HG02678 (cell line): ENCODE data around the gene CREB3L1.
"Not testable (repeated sequence)": the region's sequence is repeated elsewhere in the genome, so short reads cannot be mapped to it uniquely, and the experiment has no call there.

Experiments
- ATAC-seq: cut with Tn5 transposase; IDR thresholded peaks from one replicate; pipeline ENCODE4 v1.9.1; 2021; ENCODE audit warnings: mild to moderate bottlenecking, moderate library complexity; ENCODE audit not compliant: unreplicated experiment

CREB3L1 gene

DNA sequence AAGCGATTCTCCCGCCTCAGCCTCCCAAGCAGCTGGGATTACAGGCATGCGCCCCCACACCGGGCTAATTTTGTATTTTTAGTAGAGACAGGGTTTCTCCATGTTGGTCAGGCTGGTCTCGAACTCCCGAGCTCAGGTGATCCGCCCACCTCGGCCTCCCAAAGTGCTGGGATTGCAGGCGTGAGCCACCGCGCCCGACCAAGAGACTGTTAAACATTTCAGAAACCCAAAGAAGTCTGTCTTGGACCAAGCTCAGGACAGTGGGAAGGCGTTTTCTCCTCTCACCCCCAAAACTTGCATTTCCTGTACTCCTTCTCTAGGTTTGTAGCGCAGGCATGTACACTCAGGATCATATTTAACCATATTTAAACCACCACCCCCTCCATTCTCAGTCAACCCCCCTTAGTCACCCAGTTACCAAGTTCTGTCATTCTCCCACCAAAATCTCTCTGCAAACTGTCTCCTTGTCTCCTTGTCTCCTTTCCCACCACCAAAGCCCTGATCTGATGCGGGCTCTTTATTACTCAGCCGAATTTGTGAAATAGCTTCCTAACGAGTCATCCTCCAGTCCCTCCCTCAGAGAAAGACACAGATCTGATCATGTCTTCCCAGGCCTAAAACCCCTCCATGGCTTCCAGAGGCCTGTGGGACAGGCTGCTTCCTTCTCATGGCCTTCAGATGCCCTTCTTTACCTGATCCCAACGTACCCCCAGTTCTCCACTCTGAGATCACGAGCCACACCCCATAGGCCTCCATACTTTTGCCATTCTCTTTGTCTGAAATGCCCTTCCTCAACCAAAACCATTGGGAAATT, 29.0 kb upstream of the CREB3L1 start:
- no peak for ATAC-seq

DNA sequence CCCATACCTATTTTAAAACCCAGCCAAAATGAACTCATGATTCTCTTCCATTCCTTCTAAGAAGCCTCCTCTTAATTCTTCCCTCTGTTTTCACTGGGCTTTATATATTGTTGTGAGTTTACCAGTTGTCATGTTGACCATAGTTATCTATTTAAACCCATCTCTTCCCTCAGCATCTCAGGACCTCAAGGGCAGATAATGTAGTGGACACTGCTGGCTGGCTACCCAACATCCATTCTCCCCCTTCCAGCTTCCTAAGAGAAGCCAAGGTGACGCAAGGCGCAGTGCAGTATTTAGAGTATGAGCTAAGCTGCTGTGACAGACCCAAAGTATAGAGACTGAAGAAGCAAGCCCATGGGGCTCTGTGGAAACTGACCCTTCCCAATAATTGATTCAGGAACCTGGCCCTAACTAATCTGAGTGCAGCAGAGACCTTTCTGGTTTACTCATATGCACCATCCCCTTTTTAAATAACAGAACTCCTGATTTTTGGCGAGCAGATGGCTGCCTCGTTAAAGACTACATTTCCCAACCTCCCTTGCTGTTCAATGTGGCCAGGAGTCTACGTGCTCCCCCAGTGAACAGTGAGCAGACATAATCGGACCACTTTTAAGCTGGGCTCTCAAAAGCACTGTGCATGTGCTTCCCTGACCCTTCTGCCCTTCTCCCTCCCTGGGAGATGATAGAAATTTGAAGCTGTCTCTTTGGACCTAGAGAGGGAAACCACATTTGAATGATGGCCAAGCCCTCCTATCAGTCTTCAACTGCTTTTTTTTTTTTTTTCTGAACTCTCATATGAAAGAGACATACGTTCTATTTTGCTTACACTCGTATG, 28.1 kb upstream of the CREB3L1 start:
- ATAC-seq, result no peak

DNA sequence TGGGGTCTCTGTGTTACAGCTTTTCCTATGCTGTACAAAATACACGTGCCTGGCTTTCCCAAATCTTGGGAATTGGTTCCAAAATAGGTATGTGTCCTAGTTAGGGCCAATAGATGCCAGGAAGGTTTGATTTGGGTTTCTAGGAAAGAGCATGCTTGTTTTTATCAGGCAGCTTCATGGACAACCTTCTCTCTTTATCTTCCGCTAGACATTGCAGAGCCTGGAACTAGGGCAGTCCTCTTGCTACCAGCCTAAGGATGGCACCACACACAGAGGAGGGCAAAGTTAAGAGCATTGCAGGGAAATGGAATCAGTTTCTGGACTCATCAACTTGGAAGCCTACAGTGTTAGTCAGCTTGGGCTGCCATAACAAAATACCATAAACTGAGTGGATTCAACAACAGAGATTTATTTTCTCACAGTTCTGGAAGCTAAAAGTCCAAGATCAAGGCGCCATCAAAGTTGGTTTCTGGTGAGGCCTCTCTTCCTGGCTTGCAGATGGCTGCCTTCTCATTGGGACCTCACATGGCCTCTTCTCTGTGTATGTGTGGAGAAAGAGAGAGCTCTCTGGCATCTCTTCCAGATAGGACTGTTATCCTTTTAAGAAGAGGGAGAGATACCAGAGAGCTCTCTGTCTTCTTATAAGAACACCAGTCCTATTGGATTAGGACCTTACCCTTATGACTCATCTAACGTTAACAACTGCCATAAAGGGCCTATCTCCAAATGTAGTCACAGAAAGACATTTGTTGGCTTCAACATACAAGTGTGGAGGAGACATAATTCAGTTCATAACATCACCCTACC, 27.3 kb upstream of the CREB3L1 start:
- ATAC-seq, result no peak

DNA sequence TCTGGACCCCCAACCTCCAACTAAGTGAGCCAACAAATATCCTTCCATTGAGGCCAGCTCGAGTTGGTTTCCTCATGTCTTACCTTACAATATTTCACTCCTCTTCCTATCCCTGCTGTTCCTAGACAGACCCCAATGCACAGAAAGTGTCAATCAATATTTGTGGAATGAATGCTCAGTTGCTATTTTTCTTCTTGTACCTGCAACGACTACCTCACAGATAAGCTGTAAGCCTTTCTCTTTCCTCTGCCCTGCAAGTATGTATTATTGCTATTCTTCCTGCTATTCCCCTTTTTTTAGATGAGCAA, 26.8 kb upstream of the CREB3L1 start:
- ATAC-seq, result no peak

- no peak for ATAC-seq
Observed at GRCh38 chr11:46251954-46252353, 25.5 kb upstream of the CREB3L1 start.

DNA sequence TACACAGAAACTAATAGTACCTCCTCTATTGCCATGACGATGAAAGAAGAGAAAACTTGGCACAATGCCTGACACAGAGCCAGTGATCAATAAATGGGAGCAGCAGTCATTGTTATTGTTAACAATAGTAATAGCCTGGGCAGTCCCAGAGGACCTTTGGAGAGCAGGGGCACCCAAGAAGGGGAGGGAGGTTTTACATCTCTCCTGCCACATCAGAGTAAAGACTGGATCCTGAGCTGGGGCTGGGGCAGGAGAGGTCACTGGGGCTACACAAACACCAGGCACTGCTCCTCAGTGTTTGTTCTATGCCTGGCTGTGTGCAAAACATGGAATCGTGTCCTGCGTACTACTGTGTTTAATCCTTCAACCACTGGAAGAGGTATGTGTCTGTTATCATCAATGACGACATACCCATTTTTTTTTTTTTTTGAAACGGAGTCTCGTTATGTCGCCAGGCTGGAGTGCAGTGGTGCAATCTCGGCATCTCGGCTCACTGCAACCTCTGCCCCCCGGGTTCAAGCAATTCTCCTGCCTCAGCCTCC, 25.0 kb upstream of the CREB3L1 start:
- no peak for ATAC-seq

DNA sequence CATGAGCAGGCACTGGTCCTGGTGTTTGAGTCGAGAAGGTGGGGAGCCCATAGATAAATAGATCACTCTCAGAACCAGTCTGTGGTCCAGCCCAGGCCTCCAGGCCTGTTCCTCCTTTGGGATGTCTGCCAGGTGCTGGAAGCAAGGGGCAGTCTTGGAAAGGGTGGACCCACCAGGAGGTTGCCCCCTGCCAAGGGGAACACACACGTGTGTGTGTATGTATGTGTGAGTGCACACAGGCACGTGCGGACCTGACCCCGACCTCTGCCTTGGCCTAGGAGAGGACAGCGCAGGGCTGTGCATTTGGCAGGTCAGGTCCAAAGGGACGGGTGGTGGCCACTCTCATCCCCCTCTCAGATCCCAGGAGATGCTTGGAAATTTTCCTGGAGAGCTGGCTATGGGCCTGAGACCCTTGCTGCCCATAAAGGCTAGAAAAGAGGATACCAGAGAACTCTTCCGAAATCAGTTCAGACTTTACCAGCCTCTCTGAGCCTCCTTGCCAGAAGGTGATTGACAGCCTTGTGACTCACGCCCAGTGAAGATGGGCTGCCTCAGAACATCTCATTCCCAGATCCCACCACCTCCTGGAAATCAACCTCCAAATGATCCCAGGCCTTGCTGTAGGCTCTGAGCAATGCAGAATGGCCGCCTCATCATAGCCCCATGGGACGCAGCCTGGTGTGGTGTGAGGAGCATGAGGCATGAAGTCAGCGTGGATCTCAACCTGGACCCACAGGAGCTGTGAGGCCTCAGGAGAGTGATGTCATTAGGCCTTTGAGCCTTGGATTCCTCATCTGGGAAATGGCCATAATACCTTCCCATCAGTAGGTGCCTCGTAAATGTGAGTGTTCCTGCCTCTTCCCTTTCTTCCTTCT, 24.0 kb upstream of the CREB3L1 start:
- ATAC-seq, result no peak

GRCh38 chr11:46254133-46254491, 23.4 kb upstream of the CREB3L1 start:
- no peak for ATAC-seq

DNA sequence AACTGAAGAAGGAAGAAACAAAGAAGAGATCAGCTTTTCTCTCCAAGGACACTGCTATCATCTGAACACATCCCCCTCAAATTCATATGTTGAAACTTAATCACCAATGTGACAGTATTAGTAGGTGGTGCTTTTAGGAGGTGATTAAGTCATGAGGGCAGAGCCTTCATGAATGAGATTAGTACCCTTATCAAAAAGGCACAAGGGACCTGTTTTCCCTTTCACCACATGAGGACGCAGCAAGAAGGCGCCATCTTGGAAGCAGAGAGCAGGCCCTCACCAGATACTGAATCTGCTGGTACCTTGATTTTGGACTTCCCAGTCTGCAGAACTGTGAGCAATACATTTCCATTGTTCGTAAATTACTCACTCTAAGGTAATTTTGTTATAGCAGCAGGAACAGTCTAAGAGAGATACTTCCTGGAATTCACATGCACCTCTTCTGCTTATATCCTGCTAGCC, 20.9 kb upstream of the CREB3L1 start:
- ATAC-seq, result no peak

GRCh38 chr11:46259347-46259746, 18.1 kb upstream of the CREB3L1 start:
- not testable (repeated sequence) for ATAC-seq

DNA sequence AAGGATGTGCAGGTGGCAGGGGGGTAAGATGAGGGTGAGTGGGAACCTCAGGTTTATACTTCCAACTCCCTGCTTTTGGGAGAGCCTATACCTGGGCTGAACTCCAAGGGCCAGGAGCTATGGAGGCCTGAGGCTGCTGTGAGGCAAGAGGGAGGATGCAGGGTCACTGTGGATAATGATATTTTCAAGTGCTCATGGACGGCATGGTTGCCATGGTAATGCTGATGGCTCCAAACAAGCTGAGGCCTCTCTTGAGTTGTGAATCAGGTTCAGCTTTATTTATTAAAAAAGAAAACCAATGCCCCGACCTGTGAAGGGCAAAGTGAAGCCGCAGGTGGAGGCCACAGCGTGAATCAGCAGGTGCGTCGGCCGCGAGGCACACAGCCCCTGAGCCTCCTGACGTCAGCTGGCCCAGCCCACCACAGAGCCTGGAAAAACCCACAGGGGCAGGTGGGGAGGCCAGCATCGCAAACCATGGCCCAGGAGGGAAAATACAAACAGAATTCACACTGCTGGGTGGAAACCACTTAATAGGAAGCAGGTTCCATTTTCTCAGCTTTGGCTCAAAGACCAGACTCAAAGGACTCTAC, 17.4 kb upstream of the CREB3L1 start:
- ATAC-seq, result no peak

DNA sequence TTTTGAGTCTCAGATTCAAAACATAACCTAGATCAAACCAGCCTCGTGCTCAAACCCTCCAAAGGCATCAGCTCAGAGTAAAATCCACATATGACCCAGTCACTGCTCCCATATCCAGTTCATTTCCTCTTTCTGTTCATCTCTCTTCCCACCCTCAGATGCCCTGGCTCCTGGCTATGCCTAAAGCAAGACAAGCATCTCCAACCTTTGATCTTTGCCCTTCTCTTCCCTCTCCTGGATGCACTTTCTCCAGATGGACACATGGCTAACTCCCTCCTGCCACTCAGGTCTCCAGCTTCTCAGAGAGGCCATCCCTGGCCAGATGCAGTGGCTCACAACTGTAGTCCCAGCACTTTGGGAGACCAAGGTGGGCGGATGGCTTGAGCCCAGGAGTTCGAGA, 14.3 kb upstream of the CREB3L1 start:
- ATAC-seq, result no peak

- no peak for ATAC-seq
Observed at GRCh38 chr11:46264030-46264429, 13.4 kb upstream of the CREB3L1 start.

- ATAC-seq, result no peak
Observed at GRCh38 chr11:46264976-46265375, 12.5 kb upstream of the CREB3L1 start.

DNA sequence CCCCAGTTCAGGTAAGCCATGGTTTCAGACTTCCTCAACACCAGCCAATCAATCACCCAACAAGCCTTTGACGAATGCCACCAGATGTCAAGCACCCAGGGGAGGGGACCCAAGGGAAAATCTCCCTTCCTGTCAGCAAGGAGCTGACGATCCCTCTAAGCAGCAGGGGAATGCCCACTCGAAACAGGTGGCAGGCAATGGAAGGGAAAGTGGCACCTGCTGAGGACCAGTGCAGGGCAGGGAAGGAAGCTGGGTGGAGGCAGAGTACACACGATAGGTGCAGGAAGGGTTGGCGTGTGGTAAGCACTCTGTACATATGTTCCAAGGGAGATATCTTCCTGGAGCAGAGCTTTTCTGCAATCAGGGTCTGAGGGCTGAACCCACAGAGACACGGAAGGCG, 11.7 kb upstream of the CREB3L1 start:
- no peak for ATAC-seq

DNA sequence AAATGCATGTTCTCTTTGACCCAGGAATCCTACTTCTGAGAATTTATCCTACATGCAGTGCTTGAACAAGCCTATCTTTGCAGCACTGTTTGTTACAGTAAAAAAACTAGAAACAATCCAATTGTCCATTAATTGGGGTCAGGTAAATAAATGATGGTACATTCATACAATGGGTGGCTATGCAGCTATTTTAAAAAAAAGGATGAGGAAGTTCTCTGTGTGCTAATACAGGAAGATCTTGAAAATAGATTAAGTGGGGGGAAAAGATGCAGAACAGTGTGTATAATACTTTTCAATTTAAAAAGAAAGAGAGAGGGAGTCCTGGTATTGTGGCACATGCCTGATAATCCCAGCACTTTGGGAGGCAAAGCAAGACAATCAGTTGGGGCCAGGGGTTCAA, 9.5 kb upstream of the CREB3L1 start:
- no peak for ATAC-seq

DNA sequence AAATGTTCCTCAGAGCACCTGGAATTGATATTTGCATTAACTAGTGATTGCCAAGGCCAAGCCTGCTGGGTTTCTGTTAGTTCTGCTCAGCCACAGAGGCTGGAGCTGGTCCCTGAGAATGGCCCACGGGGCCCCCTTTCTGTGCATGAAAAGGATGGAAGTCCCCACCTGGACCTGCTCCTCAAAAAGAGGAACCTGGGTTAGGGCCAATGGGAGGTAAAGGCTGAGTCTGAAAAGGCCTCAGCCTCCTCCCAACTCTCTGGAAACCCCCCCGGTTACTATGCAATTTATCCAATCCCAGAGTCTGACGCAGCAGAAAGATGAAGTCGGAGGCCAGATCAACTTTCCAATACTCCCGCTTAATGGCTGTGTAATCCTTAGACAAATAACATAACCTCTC, 6.8 kb upstream of the CREB3L1 start:
- no peak for ATAC-seq

DNA sequence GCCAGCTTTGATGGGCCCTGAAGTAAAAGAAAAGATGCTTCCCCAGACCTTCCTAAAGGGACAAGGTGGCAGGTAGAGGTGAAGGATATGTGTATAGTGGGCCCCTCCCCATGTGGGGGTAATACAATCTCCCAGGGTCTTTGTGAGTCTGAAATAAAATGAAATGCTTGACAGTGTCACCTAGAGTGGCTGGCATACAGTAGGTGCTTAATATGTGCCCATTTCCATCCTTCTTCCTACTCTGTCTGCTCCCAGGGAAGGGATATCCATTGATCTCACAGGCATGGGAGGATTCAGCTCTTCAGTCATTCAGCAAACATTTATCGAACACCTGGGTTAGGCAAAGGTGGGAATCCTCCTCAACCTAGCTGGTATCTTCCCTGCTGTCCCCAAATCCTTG, 6.1 kb upstream of the CREB3L1 start:
- ATAC-seq, result no peak

DNA sequence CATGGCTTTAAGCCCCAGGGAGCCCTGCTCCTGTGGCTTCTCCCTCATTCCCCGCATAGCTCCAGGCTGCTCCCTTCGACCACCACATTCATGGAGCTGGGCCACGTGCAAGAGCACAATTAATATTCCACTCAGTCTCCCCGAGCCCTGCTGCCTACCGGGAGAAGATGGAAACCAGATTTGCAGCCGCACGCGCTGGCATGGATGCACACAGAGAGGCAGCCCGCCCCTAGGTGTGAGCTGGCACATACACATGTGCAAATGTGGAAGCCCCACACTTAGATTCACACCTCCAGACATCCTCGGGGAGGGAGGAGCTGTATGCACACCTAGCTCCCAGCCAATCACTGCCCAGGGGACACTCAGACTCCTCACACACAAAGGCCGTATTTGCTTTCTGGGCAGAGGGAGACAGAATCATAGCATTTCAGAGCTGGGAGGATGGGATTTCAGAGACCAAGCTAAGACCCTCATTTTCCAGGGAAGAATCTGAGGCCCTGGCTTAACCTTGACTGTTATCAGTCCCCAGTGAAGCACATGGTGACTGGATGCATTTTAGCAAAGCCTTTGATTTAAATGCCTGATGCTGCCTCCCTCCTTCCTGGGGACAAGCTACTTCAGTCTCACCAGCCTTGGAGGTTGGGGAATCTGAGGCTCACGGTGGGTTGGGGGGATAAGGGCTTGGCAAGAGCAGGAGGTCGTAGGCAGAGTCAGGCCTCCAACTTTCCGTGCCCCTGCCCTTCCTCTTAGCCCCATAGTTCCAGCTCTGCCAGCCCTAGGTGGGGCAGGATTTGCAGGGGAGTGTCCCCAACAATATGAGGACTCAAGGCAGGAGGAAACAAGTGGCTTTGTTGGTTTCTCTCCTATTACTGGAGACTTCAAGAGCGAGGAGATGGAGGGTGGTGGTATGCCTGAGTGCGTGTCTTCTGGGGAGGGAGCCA, 5.3 kb upstream of the CREB3L1 start:
- no peak for ATAC-seq
